Loucy (cell line): ENCODE results near the gene ADCY9.

Experiments
- H2AFZ ChIP-seq: fragments of 200-600 bp; sonication (generic); 2 replicates; pipeline ENCODE4 v1.6.0; 2016; ENCODE audit warnings: antibody characterized with exemption, mild to moderate bottlenecking, low read length, moderate library complexity
- H3F3A ChIP-seq: fragments of 200-600 bp; 2 replicates; pipeline ENCODE4 v1.6.0; 2016; ENCODE audit warnings: antibody characterized with exemption, low read depth, mild to moderate bottlenecking
- H3K27me3 ChIP-seq: fragments of 200-600 bp; sonication (generic); 2 replicates; pipeline ENCODE4 v1.6.1; 2014; ENCODE audit warnings: low read length, mild to moderate bottlenecking; ENCODE audit not compliant: insufficient read depth, poor library complexity, severe bottlenecking
- H3K36me3 ChIP-seq: fragments of 200-600 bp; sonication (generic); 2 replicates; pipeline ENCODE4 v1.6.1; 2016; ENCODE audit warnings: low read length; ENCODE audit not compliant: insufficient read depth
- H3K4me1 ChIP-seq: fragments of 200-600 bp; sonication (generic); 2 replicates; pipeline ENCODE4 v1.5.1; 2014; ENCODE audit warnings: low read length, mild to moderate bottlenecking; ENCODE audit not compliant: insufficient read depth, poor library complexity, severe bottlenecking
- H3K4me2 ChIP-seq: fragments of 200-600 bp; sonication (generic); 2 replicates; pipeline ENCODE4 v1.6.0; 2014; ENCODE audit warnings: antibody characterized with exemption, low read length, low read depth, mild to moderate bottlenecking; ENCODE audit not compliant: poor library complexity, severe bottlenecking
- H3K4me3 ChIP-seq: fragments of 200-600 bp; sonication (generic); 2 replicates; pipeline ENCODE4 v1.5.1; 2014; ENCODE audit warnings: low read length, mild to moderate bottlenecking, mixed read lengths; ENCODE audit not compliant: poor library complexity, severe bottlenecking
- H3K79me2 ChIP-seq: fragments of 200-600 bp; sonication (generic); 2 replicates; pipeline ENCODE4 v1.6.1; 2014; ENCODE audit warnings: low read length; ENCODE audit not compliant: insufficient read depth
- H3K9ac ChIP-seq: fragments of 200-600 bp; sonication (generic); 2 replicates; pipeline ENCODE4 v1.6.0; 2014; ENCODE audit warnings: mild to moderate bottlenecking, low read depth, low read length, moderate library complexity; ENCODE audit not compliant: poor library complexity, severe bottlenecking
- H3K9me2 ChIP-seq: fragments of 200-600 bp; sonication (generic); replicated peaks from 2 replicates; pipeline ENCODE4 v1.6.1; 2016; ENCODE audit warnings: low read depth, low read length, mixed read lengths
- H3K9me3 ChIP-seq: fragments of 200-600 bp; sonication (generic); 2 replicates; pipeline ENCODE4 v1.6.1; 2014; ENCODE audit warnings: mild to moderate bottlenecking, antibody characterized with exemption, low read length, low read depth; ENCODE audit not compliant: insufficient read depth
- H4K20me1 ChIP-seq: fragments of 200-600 bp; sonication (generic); 2 replicates; pipeline ENCODE4 v1.6.0; 2014; ENCODE audit warnings: antibody characterized with exemption, low read length, mild to moderate bottlenecking; ENCODE audit not compliant: insufficient read depth, poor library complexity, severe bottlenecking
- EZH2phosphoT487 ChIP-seq: fragments of 200-600 bp; IDR thresholded peaks from 2 replicates; pipeline ENCODE4 v1.6.1; 2018; ENCODE audit warnings: antibody characterized with exemption, mild to moderate bottlenecking, moderate library complexity, borderline replicate concordance
- TF ChIP-seq, protein P1 (sequence below): fragments of 200-600 bp; sonication (generic); conservative IDR thresholded peaks from 2 replicates; pipeline ENCODE4 v1.5.1; 2014; ENCODE audit warnings: mild to moderate bottlenecking, antibody characterized with exemption, low read length

Gene ADCY9

DNA sequence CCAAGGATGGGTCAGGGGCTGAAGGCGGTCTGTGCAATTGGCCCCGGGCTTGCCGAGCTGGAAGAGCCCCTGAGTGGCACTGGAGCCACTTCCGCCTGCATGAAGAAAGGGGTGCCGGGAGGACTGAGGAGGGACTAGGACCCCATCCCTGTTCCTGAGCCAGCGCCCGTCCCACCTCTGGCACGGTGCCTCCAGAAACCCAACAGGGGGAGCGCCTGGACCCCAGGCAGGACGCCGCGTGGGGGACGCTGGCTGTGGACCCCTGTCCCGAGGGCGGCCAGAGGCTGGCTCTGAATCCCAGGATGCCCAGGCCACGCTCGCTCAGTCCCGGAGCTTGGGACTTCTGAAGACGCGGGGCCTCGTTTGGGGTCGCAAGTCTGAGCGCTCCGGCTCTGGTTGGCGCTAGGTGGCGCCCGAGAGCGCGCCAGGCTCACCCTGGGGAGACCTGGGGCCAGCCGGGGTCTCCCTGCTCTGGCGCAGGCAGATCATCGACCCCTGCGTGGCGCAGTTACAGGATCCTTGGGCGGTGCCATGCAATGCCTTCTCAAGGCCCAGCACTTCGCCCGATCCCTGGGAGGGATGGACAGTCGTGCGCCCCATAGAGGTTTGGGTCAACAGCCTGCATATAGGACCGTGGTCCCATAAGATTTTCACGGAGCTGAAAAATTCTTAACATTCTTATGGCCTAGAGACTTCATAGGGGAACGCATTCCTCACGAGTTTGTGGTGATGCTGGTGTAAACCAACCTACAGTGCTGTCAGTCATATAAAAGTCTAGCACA is 177.2 kb downstream of the ADCY9 start:
- Histone ChIP-seq H4K20me1 (no peaks in the 10 kb centered on the region), H3K4me2 (no peak overlapping the region), H2AFZ (no peak overlapping the region), H3K79me2 (no peaks in the 10 kb centered on the region), H3K4me3 (no peak overlapping the region), H3K9ac (no peak overlapping the region), H3K4me1 (no peaks in the 10 kb centered on the region), H3F3A (no peaks in the 10 kb centered on the region), H3K27me3 (no peaks in the 10 kb centered on the region), H3K9me2 (no peaks in the 10 kb centered on the region), H3K36me3 (no peaks in the 10 kb centered on the region), H3K9me3 (no peaks in the 10 kb centered on the region)
- no peak for TF ChIP-seq EZH2phosphoT487
- TF ChIP-seq, protein P1, sequence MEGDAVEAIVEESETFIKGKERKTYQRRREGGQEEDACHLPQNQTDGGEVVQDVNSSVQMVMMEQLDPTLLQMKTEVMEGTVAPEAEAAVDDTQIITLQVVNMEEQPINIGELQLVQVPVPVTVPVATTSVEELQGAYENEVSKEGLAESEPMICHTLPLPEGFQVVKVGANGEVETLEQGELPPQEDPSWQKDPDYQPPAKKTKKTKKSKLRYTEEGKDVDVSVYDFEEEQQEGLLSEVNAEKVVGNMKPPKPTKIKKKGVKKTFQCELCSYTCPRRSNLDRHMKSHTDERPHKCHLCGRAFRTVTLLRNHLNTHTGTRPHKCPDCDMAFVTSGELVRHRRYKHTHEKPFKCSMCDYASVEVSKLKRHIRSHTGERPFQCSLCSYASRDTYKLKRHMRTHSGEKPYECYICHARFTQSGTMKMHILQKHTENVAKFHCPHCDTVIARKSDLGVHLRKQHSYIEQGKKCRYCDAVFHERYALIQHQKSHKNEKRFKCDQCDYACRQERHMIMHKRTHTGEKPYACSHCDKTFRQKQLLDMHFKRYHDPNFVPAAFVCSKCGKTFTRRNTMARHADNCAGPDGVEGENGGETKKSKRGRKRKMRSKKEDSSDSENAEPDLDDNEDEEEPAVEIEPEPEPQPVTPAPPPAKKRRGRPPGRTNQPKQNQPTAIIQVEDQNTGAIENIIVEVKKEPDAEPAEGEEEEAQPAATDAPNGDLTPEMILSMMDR = peak; percentile 58

DNA sequence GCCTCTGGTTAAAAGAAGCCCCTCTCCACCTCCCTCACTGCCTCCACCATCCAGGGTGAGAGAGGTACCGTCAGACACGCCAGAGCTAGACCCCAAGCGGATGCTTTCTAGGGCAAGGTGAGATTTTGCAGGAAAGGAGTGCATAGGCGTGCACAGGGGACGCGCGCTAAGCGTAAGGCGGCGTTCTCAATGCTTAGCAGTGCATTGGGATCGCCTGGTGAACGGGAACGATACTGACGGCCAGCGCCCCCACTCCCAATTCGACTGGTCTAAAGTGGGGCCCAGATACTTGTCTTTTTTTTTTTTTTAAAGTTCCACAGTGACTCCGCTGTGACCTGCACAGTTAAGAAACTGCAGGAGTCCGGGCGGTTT is 177.8 kb downstream of the ADCY9 start:
- TF ChIP-seq, protein P1 = no peak
- TF ChIP-seq EZH2phosphoT487 = no peak
- Histone ChIP-seq H3F3A (no peaks in the 10 kb centered on the region), H3K79me2 (no peaks in the 10 kb centered on the region), H4K20me1 (no peaks in the 10 kb centered on the region), H3K36me3 (no peaks in the 10 kb centered on the region), H3K4me1 (no peaks in the 10 kb centered on the region), H3K27me3 (no peaks in the 10 kb centered on the region), H3K4me2 (no peak overlapping the region), H3K9ac (no peak overlapping the region), H2AFZ (no peak overlapping the region), H3K4me3 (no peak overlapping the region), H3K9me3 (no peaks in the 10 kb centered on the region), H3K9me2 (no peaks in the 10 kb centered on the region)

DNA sequence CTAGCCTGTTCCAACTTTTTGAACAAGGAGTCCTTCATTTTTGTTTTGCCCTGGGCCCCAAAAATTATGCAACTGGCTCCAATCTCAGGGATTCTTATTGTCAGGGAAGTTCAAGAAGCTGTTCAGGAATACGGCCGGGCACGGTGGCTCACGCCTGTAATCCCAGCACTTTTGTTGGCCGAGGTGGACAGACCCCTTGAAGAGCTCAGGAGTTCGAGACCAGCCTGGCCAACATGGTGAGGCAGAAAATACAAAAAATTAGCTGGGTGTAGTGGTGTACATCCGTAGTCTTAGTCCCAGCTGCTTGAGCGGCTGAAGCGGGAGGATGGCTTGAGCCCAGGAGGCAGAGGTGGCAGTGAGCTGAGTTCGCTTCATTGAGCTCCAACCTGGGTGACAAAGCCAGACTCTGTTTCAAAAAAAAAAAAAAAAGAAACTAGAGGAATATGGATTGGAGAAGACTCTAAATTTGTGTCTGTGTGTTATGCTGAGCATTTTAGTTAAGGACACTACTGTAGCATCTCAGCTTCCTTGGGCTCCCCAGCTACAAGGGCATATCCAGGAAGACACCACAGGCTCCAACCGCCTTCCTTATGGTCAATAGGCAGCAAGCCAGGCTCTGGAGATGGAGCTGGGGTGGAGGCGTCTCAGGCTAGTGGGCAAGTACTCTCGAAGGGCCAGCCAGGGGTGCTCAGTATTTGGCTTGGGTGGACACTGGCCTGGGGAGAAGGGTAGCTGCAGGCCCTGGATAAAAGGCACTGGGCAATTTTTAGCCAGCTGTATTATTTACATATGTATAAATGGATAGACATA is 179.0 kb downstream of the ADCY9 start:
- Histone ChIP-seq H3K9me3 (no peaks in the 10 kb centered on the region), H3K79me2 (no peaks in the 10 kb centered on the region), H3K36me3 (no peaks in the 10 kb centered on the region), H3K4me3 (no peak overlapping the region), H4K20me1 (no peaks in the 10 kb centered on the region), H3K27me3 (no peaks in the 10 kb centered on the region), H3F3A (no peaks in the 10 kb centered on the region), H2AFZ (no peak overlapping the region), H3K4me2 (no peak overlapping the region), H3K9ac (no peak overlapping the region), H3K4me1 (no peaks in the 10 kb centered on the region), H3K9me2 (no peaks in the 10 kb centered on the region)
- TF ChIP-seq, protein P1 = no peak
- TF ChIP-seq EZH2phosphoT487 = no peak
